Activated CD4-positive, alpha-beta T cell treated with anti-CD3 and anti-CD28 coated beads, Interleukin-2, amount 10 ng/mL, durations not matched to agents 7 days and 5 days (primary cell): Measurements from ENCODE around the gene TMEM272. TPM values are rescaled to one million over a fixed set of nuclear protein-coding genes. Genes with fewer than 3 reads are reported as not detected.

Experiments used
- CTCF ChIA-PET: fragments of 350-600 bp; sonication (Branson Sonifier 250); formaldehyde crosslinking; loops from one replicate; lab custom pipeline; 2021; ENCODE audit warnings: antibody characterized with exemption; lab: Charles Lee
- POLR2A ChIA-PET: fragments of 350-600 bp; sonication (Branson Sonifier 250); formaldehyde crosslinking; loops from one replicate; lab custom pipeline; 2021; ENCODE audit warnings: antibody characterized with exemption; lab: Charles Lee
- DNase-seq: peaks from one replicate; pipeline ENCODE4 v3.0.0-alpha.2; 2020
- H3K27ac Mint-ChIP-seq: one replicate; pipeline ENCODE4 v1.8.0; 2021; ENCODE audit warnings: mild to moderate bottlenecking, moderate library complexity, mixed read lengths
- H3K27me3 Mint-ChIP-seq: one replicate; pipeline ENCODE4 v1.8.0; 2021; ENCODE audit warnings: mixed read lengths
- H3K36me3 Mint-ChIP-seq: one replicate; pipeline ENCODE4 v1.8.0; 2021; ENCODE audit warnings: low read depth, mixed read lengths
- H3K4me1 Mint-ChIP-seq: one replicate; pipeline ENCODE4 v1.8.0; 2021; ENCODE audit warnings: mixed read lengths
- H3K4me3 Mint-ChIP-seq: one replicate; pipeline ENCODE4 v1.8.0; 2021; ENCODE audit warnings: mild to moderate bottlenecking, moderate library complexity, mixed read lengths
- H3K9me3 Mint-ChIP-seq: one replicate; pipeline ENCODE4 v1.8.0; 2021; ENCODE audit warnings: mixed read lengths
- total RNA-seq, 2 experiments: library from RNA; stranded (reverse); gene quantifications; one replicate each; pipeline ENCODE4 v1.2.3, GENCODE V29; 2021

Gene TMEM272
- total RNA-seq, 2 experiments from 2014 or later, result 1.3 to 1.5 TPM

- no peak overlapping the region for H3K27ac Mint-ChIP-seq
- DNase-seq, result no peak
- H3K27me3 Mint-ChIP-seq, result peaks cover 8% of the 10 kb centered on the region
- ChIA-PET CTCF (no interaction called here), POLR2A (no interaction called here)
- no peaks in the 10 kb centered on the region for H3K9me3 Mint-ChIP-seq
- no peak overlapping the region for H3K4me3 Mint-ChIP-seq
- H3K4me1 Mint-ChIP-seq, result no peaks in the 10 kb centered on the region
- H3K36me3 Mint-ChIP-seq, result no peaks in the 10 kb centered on the region
These were observed 25.6 kb upstream of the TMEM272 start for GRCh38 chr13:51870616-51871015.

- H3K4me1 Mint-ChIP-seq, result no peaks in the 10 kb centered on the region
- H3K9me3 Mint-ChIP-seq, result no peaks in the 10 kb centered on the region
- H3K27ac Mint-ChIP-seq, result no peak overlapping the region
- no peaks in the 10 kb centered on the region for H3K36me3 Mint-ChIP-seq
- H3K27me3 Mint-ChIP-seq, result peaks cover 8% of the 10 kb centered on the region
- ChIA-PET CTCF (no interaction called here), POLR2A (no interaction called here)
- no peak for DNase-seq
- H3K4me3 Mint-ChIP-seq, result no peak overlapping the region
These were observed 24.9 kb upstream of the TMEM272 start for GRCh38 chr13:51869916-51870315.

GRCh38 chr13:51867062-51867461, 22.1 kb upstream of the TMEM272 start:
- POLR2A ChIA-PET, result no interaction called here
- H3K36me3 Mint-ChIP-seq, result no peaks in the 10 kb centered on the region
- CTCF ChIA-PET, result no interaction called here
- H3K4me1 Mint-ChIP-seq, result peaks cover 5% of the 10 kb centered on the region
- DNase-seq, result no peak
- H3K9me3 Mint-ChIP-seq, result no peaks in the 10 kb centered on the region
- H3K27ac Mint-ChIP-seq, result no peak overlapping the region
- peaks cover 8% of the 10 kb centered on the region for H3K27me3 Mint-ChIP-seq
- H3K4me3 Mint-ChIP-seq, result no peak overlapping the region

- DNase-seq, result no peak
- Mint-ChIP-seq H3K36me3 (no peaks in the 10 kb centered on the region), H3K27ac (no peak overlapping the region), H3K9me3 (no peaks in the 10 kb centered on the region), H3K27me3 (peaks cover 8% of the 10 kb centered on the region), H3K4me3 (no peak overlapping the region), H3K4me1 (peaks cover 10% of the 10 kb centered on the region)
- ChIA-PET POLR2A (no interaction called here), CTCF (no interaction called here)
These were observed 20.9 kb upstream of the TMEM272 start for GRCh38 chr13:51865838-51866237.

- Mint-ChIP-seq H3K4me1 (peaks cover 10% of the 10 kb centered on the region), H3K27ac (no peak overlapping the region)
These were observed 18.0 kb upstream of the TMEM272 start for GRCh38 chr13:51862957-51863356.

GRCh38 chr13:51861723-51862300, 16.8 kb upstream of the TMEM272 start, which contains the start of gene CCDC70:
CCDC70 (plus strand) TSS chr13:51861969; CDS start chr13:51865412, 3,443 bp downstream.
- H3K27me3 Mint-ChIP-seq, result peaks cover 3% of the 10 kb centered on the region
- ChIA-PET CTCF (no interaction called here), POLR2A (no interaction called here)
- H3K4me1 Mint-ChIP-seq, result peaks cover 10% of the 10 kb centered on the region
- H3K9me3 Mint-ChIP-seq, result no peaks in the 10 kb centered on the region
- no peaks in the 10 kb centered on the region for H3K36me3 Mint-ChIP-seq
- no peak for DNase-seq
- H3K4me3 Mint-ChIP-seq, result no peak within 1 kb of the TSS
- H3K27ac Mint-ChIP-seq, result no peak within 1 kb of the TSS

More at GRCh38 chr13:51862957-51863356, 18.0 kb upstream of the TMEM272 start:
- no peak for DNase-seq
- H3K4me3 Mint-ChIP-seq, result no peak overlapping the region
- CTCF ChIA-PET, result interaction anchor here (1.6 kb wide), 1 partner anchor 27 kb away, joined by 3 read pairs; no protein-coding TSS in a partner anchor
- no peaks in the 10 kb centered on the region for H3K36me3 Mint-ChIP-seq
- no peaks in the 10 kb centered on the region for H3K9me3 Mint-ChIP-seq
- peaks cover under 1% of the 10 kb centered on the region for H3K27me3 Mint-ChIP-seq
- POLR2A ChIA-PET, result no interaction called here

- POLR2A ChIA-PET, result no interaction called here
- Mint-ChIP-seq H3K9me3 (no peaks in the 10 kb centered on the region), H3K4me1 (peaks cover 10% of the 10 kb centered on the region), H3K27ac (no peak overlapping the region), H3K27me3 (peaks cover 14% of the 10 kb centered on the region), H3K36me3 (no peaks in the 10 kb centered on the region), H3K4me3 (no peak overlapping the region)
- no peak for DNase-seq
- CTCF ChIA-PET, result interaction anchor here (1.7 kb wide), 1 partner anchor 13 kb away, joined by 4 read pairs; the partner anchor contains the start of gene TMEM272
These were observed 13.7 kb upstream of the TMEM272 start for GRCh38 chr13:51858433-51859247.

- no peak for DNase-seq
- no peaks in the 10 kb centered on the region for H3K9me3 Mint-ChIP-seq
- H3K4me3 Mint-ChIP-seq, result no peak overlapping the region
- POLR2A ChIA-PET, result no interaction called here
- H3K4me1 Mint-ChIP-seq, result peaks cover 5% of the 10 kb centered on the region
- no peaks in the 10 kb centered on the region for H3K36me3 Mint-ChIP-seq
- no peak overlapping the region for H3K27ac Mint-ChIP-seq
- peaks cover 14% of the 10 kb centered on the region for H3K27me3 Mint-ChIP-seq
- CTCF ChIA-PET, result no interaction called here
These were observed 12.0 kb upstream of the TMEM272 start for GRCh38 chr13:51856998-51857397.

GRCh38 chr13:51856027-51856736, 11.2 kb upstream of the TMEM272 start:
- H3K27ac Mint-ChIP-seq, result no peak overlapping the region
- H3K27me3 Mint-ChIP-seq, result peaks cover 15% of the 10 kb centered on the region
- no peaks in the 10 kb centered on the region for H3K36me3 Mint-ChIP-seq
- no peaks in the 10 kb centered on the region for H3K9me3 Mint-ChIP-seq
- no peaks in the 10 kb centered on the region for H3K4me1 Mint-ChIP-seq
- ChIA-PET POLR2A (no interaction called here), CTCF (no interaction called here)
- DNase-seq, result no peak
- no peak overlapping the region for H3K4me3 Mint-ChIP-seq

- H3K36me3 Mint-ChIP-seq, result no peaks in the 10 kb centered on the region
- CTCF ChIA-PET, result interaction anchor here (0.6 to 1.6 kb wide), 5 partner anchors 10 to 33 kb away, joined by 3 to 6 read pairs (median 4); no protein-coding TSS in a partner anchor
- peak; percentile 36 for DNase-seq
- no peak overlapping the region for H3K27ac Mint-ChIP-seq
- H3K4me1 Mint-ChIP-seq, result peaks cover 11% of the 10 kb centered on the region
- POLR2A ChIA-PET, result no interaction called here
- H3K9me3 Mint-ChIP-seq, result no peaks in the 10 kb centered on the region
- H3K27me3 Mint-ChIP-seq, result peaks cover 11% of the 10 kb centered on the region
- H3K4me3 Mint-ChIP-seq, result no peak overlapping the region
These were observed 4.4 kb upstream of the TMEM272 start for GRCh38 chr13:51849145-51850101.

- POLR2A ChIA-PET, result no interaction called here
- Mint-ChIP-seq H3K4me3 (no peak overlapping the region), H3K9me3 (no peaks in the 10 kb centered on the region), H3K27me3 (peaks cover 10% of the 10 kb centered on the region), H3K4me1 (peaks cover 12% of the 10 kb centered on the region), H3K27ac (no peak overlapping the region), H3K36me3 (no peaks in the 10 kb centered on the region)
- DNase-seq, result no peak
- CTCF ChIA-PET, result interaction anchor here (1.6 kb wide), 2 partner anchors 21 to 33 kb away, joined by 5 to 6 read pairs; no protein-coding TSS in a partner anchor
These were observed 3.7 kb upstream of the TMEM272 start for GRCh38 chr13:51848674-51849073.

- Mint-ChIP-seq H3K27me3 (peaks cover 16% of the 10 kb centered on the region), H3K27ac (no peak overlapping the region), H3K9me3 (no peaks in the 10 kb centered on the region), H3K36me3 (no peaks in the 10 kb centered on the region), H3K4me1 (peaks cover 12% of the 10 kb centered on the region), H3K4me3 (no peak overlapping the region)
- DNase-seq, result no peak
- ChIA-PET POLR2A (no interaction called here), CTCF (interaction anchor here (1.3 to 1.8 kb wide), 2 partner anchors 24 to 36 kb away, joined by 3 to 6 read pairs; no protein-coding TSS in a partner anchor)
These were observed 1.8 kb upstream of the TMEM272 start for GRCh38 chr13:51846756-51847155.
